M059J (cell line): ENCODE results near the gene KCNIP4. TPM values are rescaled to one million over a fixed set of nuclear protein-coding genes. Genes with fewer than 3 reads are reported as not detected.
A peak's percentile ranks its signal among the peaks of the same experiment; 100 is the strongest.

Source experiments
- DNase-seq: peaks from one replicate; pipeline ENCODE4 v3.0.0-alpha.2; 2012; ENCODE audit warnings: low read depth
- total RNA-seq: library from RNA; depleted of rRNA; stranded (reverse); fragments of >200 nt; shearing (Covaris generic); gene quantifications from 2 replicates; pipeline ENCODE4 v1.2.3, GENCODE V29; 2014

Gene KCNIP4
- total RNA-seq, 1 experiment from 2014 or later = 0.15 TPM

GRCh38 chr4:21571100-21571499 is 377.5 kb downstream of the KCNIP4 start:
- no peak for DNase-seq

GRCh38 chr4:21569638-21570037 is 378.9 kb downstream of the KCNIP4 start:
- no peak for DNase-seq

- no peak for DNase-seq
These were observed 393.5 kb downstream of the KCNIP4 start for GRCh38 chr4:21555083-21555482.

GRCh38 chr4:21554500-21554899 is 394.1 kb downstream of the KCNIP4 start:
- DNase-seq = no peak

GRCh38 chr4:21554066-21554465 is 394.5 kb downstream of the KCNIP4 start:
- no peak for DNase-seq

- DNase-seq = no peak
These were observed 396.1 kb downstream of the KCNIP4 start for GRCh38 chr4:21552455-21552854.

- DNase-seq = no peak
These were observed 403.6 kb downstream of the KCNIP4 start for GRCh38 chr4:21544955-21545354.

GRCh38 chr4:21544415-21544814 is 404.2 kb downstream of the KCNIP4 start:
- DNase-seq = no peak

- no peak for DNase-seq
These were observed 405.1 kb downstream of the KCNIP4 start for GRCh38 chr4:21543514-21543913.

- no peak for DNase-seq
These were observed 412.7 kb downstream of the KCNIP4 start for GRCh38 chr4:21535898-21536297.

GRCh38 chr4:21531048-21531447 is 417.5 kb downstream of the KCNIP4 start:
- DNase-seq = no peak

GRCh38 chr4:21529214-21529613 is 419.4 kb downstream of the KCNIP4 start:
- no peak for DNase-seq

GRCh38 chr4:21522296-21522695 is 426.3 kb downstream of the KCNIP4 start:
- peak; percentile 36 for DNase-seq

GRCh38 chr4:21517126-21517859 is 431.3 kb downstream of the KCNIP4 start:
- DNase-seq = no peak

- no peak for DNase-seq
These were observed 434.4 kb downstream of the KCNIP4 start for GRCh38 chr4:21514022-21514694.

GRCh38 chr4:21512353-21512752 is 436.2 kb downstream of the KCNIP4 start:
- peak; percentile 57 for DNase-seq

- DNase-seq = peak; percentile 35
These were observed 441.1 kb downstream of the KCNIP4 start for GRCh38 chr4:21507439-21507838.

- DNase-seq = no peak
These were observed 457.9 kb downstream of the KCNIP4 start for GRCh38 chr4:21490682-21491081.

GRCh38 chr4:21476757-21477156 is 471.8 kb downstream of the KCNIP4 start:
- peak; percentile 31 for DNase-seq

- DNase-seq = no peak
These were observed 474.4 kb downstream of the KCNIP4 start for GRCh38 chr4:21474195-21474594.

GRCh38 chr4:21470535-21470934 is 478.0 kb downstream of the KCNIP4 start:
- DNase-seq = peak; percentile 91

- DNase-seq = peak; percentile 36
These were observed 478.9 kb downstream of the KCNIP4 start for GRCh38 chr4:21469438-21470300.
